Osteocyte (in vitro differentiated cells): ENCODE results near the gene NKAIN4. TPM values are rescaled to one million over a fixed set of nuclear protein-coding genes. Genes with fewer than 3 reads are reported as not detected.
A peak's percentile ranks its signal among the peaks of the same experiment; 100 is the strongest.

Source experiments
- DNase-seq: peaks from one replicate; pipeline ENCODE4 v3.0.0; 2021; ENCODE audit warnings: mixed read lengths; ENCODE audit not compliant: unreplicated experiment; ENCODE audit errors: extremely low spot score
- H3K27ac Mint-ChIP-seq: one replicate; pipeline ENCODE4 v1.8.0; 2021; ENCODE audit warnings: mild to moderate bottlenecking, mixed read lengths; ENCODE audit not compliant: unreplicated experiment
- H3K27me3 Mint-ChIP-seq: one replicate; pipeline ENCODE4 v1.8.0; 2021; ENCODE audit warnings: mixed read lengths; ENCODE audit not compliant: unreplicated experiment
- H3K36me3 Mint-ChIP-seq: one replicate; pipeline ENCODE4 v1.8.0; 2021; ENCODE audit warnings: mixed read lengths; ENCODE audit not compliant: unreplicated experiment
- H3K4me1 Mint-ChIP-seq: one replicate; pipeline ENCODE4 v1.8.0; 2021; ENCODE audit warnings: mixed read lengths; ENCODE audit not compliant: unreplicated experiment
- H3K4me3 Mint-ChIP-seq: one replicate; pipeline ENCODE4 v1.8.0; 2021; ENCODE audit warnings: mild to moderate bottlenecking, moderate library complexity, mixed read lengths; ENCODE audit not compliant: unreplicated experiment
- H3K9me3 Mint-ChIP-seq: one replicate; pipeline ENCODE4 v1.8.0; 2021; ENCODE audit warnings: mixed read lengths; ENCODE audit not compliant: unreplicated experiment
- total RNA-seq: library from RNA; stranded (reverse); gene quantifications from 2 replicates; pipeline ENCODE4 v1.2.1, GENCODE V29; 2021
- TF ChIP-seq, protein P1 (sequence below): fragments of 200-600 bp; sonication (generic); IDR thresholded peaks from 2 replicates; pipeline ENCODE4 v1.5.0; 2021; ENCODE audit warnings: antibody characterized with exemption, mild to moderate bottlenecking, moderate library complexity

Gene NKAIN4
- total RNA-seq, 1 donor from 2014 or later = 0.62 TPM

DNA sequence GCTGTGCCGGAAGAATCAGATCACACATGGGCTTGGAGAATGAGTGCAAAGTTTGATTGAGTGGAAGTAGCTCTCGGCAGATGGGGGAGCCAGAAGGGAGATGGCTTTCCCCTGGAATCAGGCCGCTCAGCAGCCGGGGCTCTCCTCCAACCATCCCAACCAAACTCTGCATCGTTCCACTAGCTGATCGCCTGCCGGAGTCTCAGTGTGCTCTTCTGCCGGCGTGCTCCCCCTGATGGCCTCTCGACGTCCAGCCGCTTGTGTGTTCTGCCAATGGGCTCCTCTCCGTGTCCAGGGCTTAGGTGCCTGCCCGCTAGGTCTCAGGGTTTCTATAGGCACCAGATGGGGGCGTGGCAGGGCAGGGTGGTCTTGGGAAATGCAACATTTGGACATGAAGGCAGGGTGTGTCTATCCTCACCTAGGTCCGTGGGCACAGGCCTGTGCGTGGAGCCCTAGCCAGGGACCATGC, 23.4 kb downstream of the NKAIN4 start:
- H3K4me3 Mint-ChIP-seq = no peak overlapping the region
- H3K27ac Mint-ChIP-seq = peak overlapping the region; percentile 18
- H3K9me3 Mint-ChIP-seq = no peaks in the 10 kb centered on the region
- no peak for DNase-seq
- peaks cover 38% of the 10 kb centered on the region for H3K4me1 Mint-ChIP-seq
- H3K36me3 Mint-ChIP-seq = no peaks in the 10 kb centered on the region
- no peaks in the 10 kb centered on the region for H3K27me3 Mint-ChIP-seq
- TF ChIP-seq, protein P1, sequence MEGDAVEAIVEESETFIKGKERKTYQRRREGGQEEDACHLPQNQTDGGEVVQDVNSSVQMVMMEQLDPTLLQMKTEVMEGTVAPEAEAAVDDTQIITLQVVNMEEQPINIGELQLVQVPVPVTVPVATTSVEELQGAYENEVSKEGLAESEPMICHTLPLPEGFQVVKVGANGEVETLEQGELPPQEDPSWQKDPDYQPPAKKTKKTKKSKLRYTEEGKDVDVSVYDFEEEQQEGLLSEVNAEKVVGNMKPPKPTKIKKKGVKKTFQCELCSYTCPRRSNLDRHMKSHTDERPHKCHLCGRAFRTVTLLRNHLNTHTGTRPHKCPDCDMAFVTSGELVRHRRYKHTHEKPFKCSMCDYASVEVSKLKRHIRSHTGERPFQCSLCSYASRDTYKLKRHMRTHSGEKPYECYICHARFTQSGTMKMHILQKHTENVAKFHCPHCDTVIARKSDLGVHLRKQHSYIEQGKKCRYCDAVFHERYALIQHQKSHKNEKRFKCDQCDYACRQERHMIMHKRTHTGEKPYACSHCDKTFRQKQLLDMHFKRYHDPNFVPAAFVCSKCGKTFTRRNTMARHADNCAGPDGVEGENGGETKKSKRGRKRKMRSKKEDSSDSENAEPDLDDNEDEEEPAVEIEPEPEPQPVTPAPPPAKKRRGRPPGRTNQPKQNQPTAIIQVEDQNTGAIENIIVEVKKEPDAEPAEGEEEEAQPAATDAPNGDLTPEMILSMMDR = peak; percentile 65

DNA sequence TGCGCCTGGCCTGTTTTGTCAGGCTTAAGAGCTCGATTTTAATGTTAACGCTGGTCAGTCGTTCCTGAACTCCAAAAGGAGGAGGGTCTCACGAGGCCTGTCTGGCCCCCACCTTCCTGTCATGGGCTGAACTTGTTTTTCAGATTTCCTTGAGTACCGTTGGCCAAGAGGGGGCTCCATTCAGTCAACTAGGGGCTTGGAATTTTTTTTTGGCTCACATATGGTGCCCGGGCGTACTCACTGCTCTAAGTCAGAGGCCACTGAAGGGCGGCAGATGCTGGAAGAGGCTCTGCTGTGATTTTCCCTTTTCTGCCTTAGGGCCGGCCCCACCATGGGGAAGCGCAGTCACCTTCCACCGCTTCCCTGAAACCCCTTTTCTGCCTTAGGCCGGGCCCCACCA, 25.5 kb downstream of the NKAIN4 start:
- TF ChIP-seq, protein P1 = no peak
- Mint-ChIP-seq H3K27ac (no peak overlapping the region), H3K4me1 (peaks cover 46% of the 10 kb centered on the region), H3K36me3 (no peaks in the 10 kb centered on the region), H3K4me3 (no peak overlapping the region), H3K9me3 (no peaks in the 10 kb centered on the region), H3K27me3 (no peaks in the 10 kb centered on the region)
- DNase-seq = no peak

DNA sequence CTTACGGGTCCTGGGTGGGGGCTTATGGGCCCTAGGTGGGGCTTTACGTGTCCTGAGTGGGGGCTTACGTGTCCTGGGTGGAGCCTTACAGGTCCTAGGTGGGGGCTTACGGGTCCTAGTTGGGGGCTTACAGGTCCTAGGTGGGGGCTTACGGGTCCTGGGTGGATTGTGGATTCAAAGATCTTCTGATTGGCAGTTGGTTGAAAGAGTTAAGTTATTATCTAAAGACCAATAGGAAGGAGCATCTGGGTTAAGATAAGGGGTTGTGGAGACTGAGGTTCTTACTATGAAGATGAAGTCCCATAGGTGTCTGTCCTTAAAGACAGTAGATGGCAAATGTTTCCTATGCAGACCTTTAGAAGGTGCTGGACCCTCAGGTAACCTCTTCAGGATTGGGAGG, 27.0 kb downstream of the NKAIN4 start:
- Mint-ChIP-seq H3K4me1 (peaks cover 41% of the 10 kb centered on the region), H3K9me3 (no peaks in the 10 kb centered on the region), H3K27ac (no peak overlapping the region), H3K36me3 (no peaks in the 10 kb centered on the region), H3K27me3 (no peaks in the 10 kb centered on the region), H3K4me3 (no peak overlapping the region)
- DNase-seq = no peak
- TF ChIP-seq, protein P1 = no peak

DNA sequence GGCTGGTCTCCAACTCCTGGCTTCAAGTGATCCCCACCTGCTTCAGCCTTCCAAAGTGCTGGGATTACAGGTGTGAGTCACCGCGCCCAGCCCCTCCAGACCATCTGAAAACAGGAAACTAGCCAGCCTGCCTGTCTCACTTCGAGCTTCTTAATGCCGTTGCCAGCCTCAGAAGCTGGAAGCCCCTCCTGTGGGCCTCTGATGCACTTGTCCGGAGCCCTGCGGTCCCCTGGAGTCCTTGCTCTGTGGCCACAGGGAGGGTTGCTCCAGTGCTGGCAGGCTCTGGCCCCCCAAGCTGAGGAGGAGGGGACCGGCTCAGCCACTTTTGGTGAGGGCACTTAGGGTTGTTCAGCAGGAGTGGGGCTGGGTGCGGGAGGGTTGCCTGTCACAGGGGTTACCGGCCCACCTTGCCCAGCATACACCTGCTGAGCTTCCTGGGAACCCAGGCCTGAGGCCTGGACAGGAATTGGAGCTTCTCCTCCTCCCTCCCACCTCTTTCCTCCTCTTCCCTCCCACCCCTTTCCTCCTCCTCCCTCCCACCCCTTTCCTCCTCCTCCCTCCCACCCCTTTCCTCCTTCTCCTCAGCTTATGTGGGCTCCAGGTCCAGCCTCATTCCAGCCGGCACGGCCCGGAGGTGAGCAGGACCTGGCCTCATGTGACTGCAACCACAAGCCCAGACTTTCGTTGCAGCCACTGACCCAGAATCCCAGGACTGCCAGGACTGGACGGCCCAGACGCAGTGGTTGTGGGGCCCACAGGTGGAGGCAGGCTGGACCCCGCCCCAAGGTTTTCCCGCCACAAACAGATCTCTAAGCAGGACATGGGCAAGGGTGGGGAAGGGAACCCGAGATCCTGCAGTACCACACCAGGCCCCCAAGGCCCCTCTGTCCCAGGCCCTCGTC, 28.0 kb downstream of the NKAIN4 start:
- no peaks in the 10 kb centered on the region for H3K36me3 Mint-ChIP-seq
- H3K27ac Mint-ChIP-seq = no peak overlapping the region
- H3K9me3 Mint-ChIP-seq = no peaks in the 10 kb centered on the region
- peaks cover 32% of the 10 kb centered on the region for H3K4me1 Mint-ChIP-seq
- no peak overlapping the region for H3K4me3 Mint-ChIP-seq
- no peaks in the 10 kb centered on the region for H3K27me3 Mint-ChIP-seq
- TF ChIP-seq, protein P1 = no peak
- no peak for DNase-seq

DNA sequence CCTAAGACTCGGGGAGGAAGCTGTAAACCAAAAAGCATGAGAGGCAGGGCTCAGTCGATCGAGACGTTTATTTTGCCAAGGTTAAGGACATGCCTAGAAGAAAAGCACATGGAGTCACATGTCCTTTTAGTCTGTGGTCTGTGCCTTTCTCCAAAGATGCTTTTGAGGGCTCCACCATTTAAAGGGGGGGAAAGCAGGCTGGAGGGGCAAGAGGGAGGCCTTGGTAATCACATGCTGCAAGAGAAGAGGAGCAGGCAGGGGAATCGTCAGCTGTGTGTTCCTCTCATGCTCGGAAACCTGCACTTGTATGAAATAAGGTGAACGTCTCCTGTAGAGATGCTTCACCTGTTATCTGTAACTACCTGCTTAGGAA, 29.2 kb downstream of the NKAIN4 start:
- no peaks in the 10 kb centered on the region for H3K9me3 Mint-ChIP-seq
- peaks cover 22% of the 10 kb centered on the region for H3K4me1 Mint-ChIP-seq
- DNase-seq = no peak
- no peak overlapping the region for H3K4me3 Mint-ChIP-seq
- H3K27me3 Mint-ChIP-seq = peaks cover 8% of the 10 kb centered on the region
- peak overlapping the region; percentile 38 for H3K27ac Mint-ChIP-seq
- no peaks in the 10 kb centered on the region for H3K36me3 Mint-ChIP-seq
- TF ChIP-seq, protein P1 = no peak
